PC-9 (cell line): Measurements from ENCODE around the gene SHISAL2A. TPM values are rescaled to one million over a fixed set of nuclear protein-coding genes. Genes with fewer than 3 reads are reported as not detected.

Source experiments
- BruUV-seq: library from RNA; stranded (reverse); fragments of 400-500 nt; replicated peaks from 2 replicates; lab custom pipeline; 2021; lab: Mats Ljungman, UMichigan
- CTCF ChIA-PET: fragments of 300-600 bp; sonication (Branson Sonifier 250); formaldehyde crosslinking; loops from one replicate; lab custom pipeline; 2022; ENCODE audit warnings: antibody characterized with exemption; lab: Charles Lee
- POLR2A ChIA-PET: fragments of 300-600 bp; sonication (Branson Sonifier 250); formaldehyde crosslinking; loops from one replicate; lab custom pipeline; 2022; ENCODE audit warnings: antibody characterized with exemption; ENCODE audit not compliant: unreplicated experiment; lab: Charles Lee
- DNase-seq, 2 experiments: peaks; one replicate each; pipeline versions ENCODE4 v3.0.0 to v3.0.0-alpha.2; 2015 to 2022; ENCODE audit warnings: mixed read lengths in 1 of 2
- H2AFZ ChIP-seq: fragments of 200-600 bp; sonication (generic); 2 replicates; pipeline ENCODE4 v1.8.1; 2017; ENCODE audit warnings: antibody characterized with exemption
- H3F3A ChIP-seq: fragments of 200-600 bp; sonication (generic); 2 replicates; pipeline ENCODE4 v1.8.1; 2017; ENCODE audit warnings: antibody characterized with exemption, mild to moderate bottlenecking, low read depth; ENCODE audit not compliant: insufficient read depth
- H3K27ac ChIP-seq: fragments of 200-600 bp; sonication (generic); 2 replicates; pipeline ENCODE4 v1.6.1; 2016; ENCODE audit warnings: mixed run types
- H3K27me3 ChIP-seq: fragments of 200-600 bp; sonication (generic); 2 replicates; pipeline ENCODE4 v1.6.1; 2016; ENCODE audit warnings: low read depth, mixed run types; ENCODE audit not compliant: insufficient read depth
- H3K36me3 ChIP-seq: fragments of 200-600 bp; sonication (generic); 2 replicates; pipeline ENCODE4 v1.6.1; 2016; ENCODE audit warnings: low read depth, mixed run types
- H3K4me1 ChIP-seq: fragments of 200-600 bp; sonication (generic); replicated peaks from 2 replicates; pipeline ENCODE4 v1.6.1; 2016; ENCODE audit warnings: mixed run types; ENCODE audit not compliant: insufficient read depth
- H3K4me2 ChIP-seq: fragments of 200-600 bp; sonication (generic); 2 replicates; pipeline ENCODE4 v1.6.1; 2017; ENCODE audit warnings: mixed run types
- H3K4me3 ChIP-seq: fragments of 200-600 bp; sonication (generic); 2 replicates; pipeline ENCODE4 v1.6.1; 2016; ENCODE audit warnings: mixed run types
- H3K79me2 ChIP-seq: fragments of 200-600 bp; sonication (generic); 2 replicates; pipeline ENCODE4 v1.6.1; 2017; ENCODE audit warnings: low read depth, mixed run types
- H3K9me2 ChIP-seq: fragments of 200-600 bp; sonication (generic); 2 replicates; pipeline ENCODE4 v1.8.1; 2017; ENCODE audit warnings: mild to moderate bottlenecking; ENCODE audit not compliant: insufficient read depth
- H3K9me3 ChIP-seq: fragments of 200-600 bp; sonication (generic); 2 replicates; pipeline ENCODE4 v1.8.1; 2016; ENCODE audit warnings: low read depth; ENCODE audit not compliant: insufficient read depth
- H4K20me1 ChIP-seq: fragments of 200-600 bp; sonication (generic); 2 replicates; pipeline ENCODE4 v1.8.1; 2017; ENCODE audit not compliant: insufficient read depth
- CTCF ChIP-seq: fragments of 200-600 bp; sonication (generic); conservative IDR thresholded peaks from 2 replicates; pipeline ENCODE4 v1.6.1; 2017; ENCODE audit warnings: mixed run types, antibody characterized with exemption, mild to moderate bottlenecking, moderate library complexity
- EZH2 ChIP-seq: fragments of 200-600 bp; sonication (generic); IDR thresholded peaks from 2 replicates; pipeline ENCODE4 v1.8.0; 2017; ENCODE audit warnings: antibody characterized with exemption, low read depth
- intact Hi-C: fragments of 100-400 bp; cut with micrococcal nuclease; formaldehyde crosslinking; loops from one replicate; pipeline ENCODE4 v1.10.0; 2022; ENCODE audit not compliant: unreplicated experiment
- total RNA-seq: library from RNA; stranded (reverse); gene quantifications from 2 replicates; pipeline ENCODE4 v1.2.3, GENCODE V29; 2021

The SHISAL2A gene
- total RNA-seq, 1 experiment from 2014 or later: not detected

DNA sequence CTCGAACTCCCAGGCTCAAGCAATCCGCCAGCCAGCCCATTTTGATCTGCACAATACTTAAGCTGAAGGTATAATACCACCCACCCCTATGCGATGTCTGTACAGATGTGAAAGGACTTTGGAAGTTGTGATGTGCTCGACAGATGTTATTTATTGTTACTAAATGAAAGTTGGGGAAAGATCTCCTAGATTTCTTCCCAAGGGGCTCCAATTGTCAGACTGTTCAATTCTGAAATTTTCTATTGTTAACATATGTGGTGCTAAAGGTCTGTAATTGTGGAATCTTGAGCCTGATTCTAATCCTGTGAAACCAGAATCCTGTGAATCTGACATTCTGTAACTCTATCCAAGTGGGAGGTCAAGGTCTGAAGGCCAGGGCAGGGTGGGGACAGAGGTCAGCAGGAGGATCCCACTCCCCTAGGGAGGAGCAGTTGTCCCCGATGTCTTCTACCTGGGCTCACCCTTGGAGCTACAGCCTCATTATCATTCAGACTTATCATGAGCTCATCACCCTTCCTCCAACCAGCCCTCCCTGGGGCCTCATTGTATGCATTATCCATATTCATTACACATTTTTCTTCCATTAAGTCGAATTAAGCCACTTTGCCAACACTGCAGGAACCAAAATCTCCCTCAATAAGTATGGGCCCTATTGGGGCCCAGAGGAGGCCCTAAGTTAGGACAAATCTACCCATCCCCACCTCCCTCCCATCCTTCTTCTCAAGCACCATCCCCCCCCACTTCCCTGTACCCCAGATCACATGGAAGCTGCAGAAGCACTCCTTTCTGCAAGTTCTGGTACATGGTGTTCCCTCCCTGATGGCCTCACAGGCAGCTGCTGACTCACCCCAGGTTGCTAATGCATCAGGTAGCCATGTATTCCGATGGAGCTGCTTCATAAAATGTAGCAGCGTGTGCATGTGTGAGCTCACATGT, 32.3 kb downstream of the SHISAL2A start:
- Histone ChIP-seq H3K4me1 (peaks cover 27% of the 10 kb centered on the region), H3F3A (peaks cover 22% of the 10 kb centered on the region), H3K4me3 (no peak overlapping the region), H3K4me2 (no peak overlapping the region), H3K27me3 (no peaks in the 10 kb centered on the region), H3K9me3 (no peaks in the 10 kb centered on the region), H3K27ac (no peak overlapping the region), H4K20me1 (no peaks in the 10 kb centered on the region), H2AFZ (no peak overlapping the region), H3K9me2 (no peaks in the 10 kb centered on the region), H3K79me2 (no peaks in the 10 kb centered on the region), H3K36me3 (no peaks in the 10 kb centered on the region)
- no TSS peak for BruUV-seq
- TF ChIP-seq CTCF (no peak), EZH2 (no peak)
- DNase-seq: no peak
- ChIA-PET POLR2A (no interaction called here), CTCF (no interaction called here)
- intact Hi-C loops: no loop called here

- Histone ChIP-seq H3K4me1 (peaks cover 25% of the 10 kb centered on the region), H3K27me3 (no peaks in the 10 kb centered on the region), H2AFZ (no peak overlapping the region), H3F3A (peaks cover 15% of the 10 kb centered on the region), H3K4me2 (no peak overlapping the region), H3K27ac (no peak overlapping the region), H3K4me3 (no peak overlapping the region), H3K79me2 (no peaks in the 10 kb centered on the region), H3K9me3 (no peaks in the 10 kb centered on the region), H4K20me1 (no peaks in the 10 kb centered on the region), H3K36me3 (no peaks in the 10 kb centered on the region), H3K9me2 (no peaks in the 10 kb centered on the region)
- no TSS peak for BruUV-seq
- ChIA-PET POLR2A (no interaction called here), CTCF (no interaction called here)
- intact Hi-C loops: no loop called here
- no peak for TF ChIP-seq CTCF
- DNase-seq: no peak
Measured at GRCh38 chr1:52667290-52667689, 34.3 kb downstream of the SHISAL2A start.

- no TSS peak for BruUV-seq
- H3K4me1 ChIP-seq: peaks cover 21% of the 10 kb centered on the region
- H3K4me3 ChIP-seq: no peak overlapping the region
- TF ChIP-seq CTCF: no peak
- TF ChIP-seq EZH2: no peak
- no peak overlapping the region for H3K27ac ChIP-seq
- H2AFZ ChIP-seq: no peak overlapping the region
- H3K4me2 ChIP-seq: no peak overlapping the region
- DNase-seq: no peak
- H3K9me3 ChIP-seq: no peaks in the 10 kb centered on the region
- ChIA-PET CTCF (no interaction called here), POLR2A (no interaction called here)
- intact Hi-C loops: no loop called here
- H3K79me2 ChIP-seq: no peaks in the 10 kb centered on the region
- no peaks in the 10 kb centered on the region for H3K27me3 ChIP-seq
- peaks cover 9% of the 10 kb centered on the region for H3F3A ChIP-seq
- no peaks in the 10 kb centered on the region for H4K20me1 ChIP-seq
- H3K36me3 ChIP-seq: no peaks in the 10 kb centered on the region
- H3K9me2 ChIP-seq: no peaks in the 10 kb centered on the region
Measured at GRCh38 chr1:52667984-52668383, 35.0 kb downstream of the SHISAL2A start.
